Heart left ventricle (tissue), 16 donors: ENCODE measurements around the gene MAST3. TPM values are rescaled to one million over a fixed set of nuclear protein-coding genes. Genes with fewer than 3 reads are reported as not detected.

Experiments used
- ATAC-seq, 4 donors: fragments of 200-7000 bp; cut with Tn5 transposase; one replicate each; pipeline ENCODE4 v1.9.1; 2020 to 2022; ENCODE audit warnings: moderate library complexity in 4 of 4, mild to moderate bottlenecking in 3 of 4, moderate number of reproducible peaks in 1 of 4
- DNase-seq, 5 donors: peaks; one replicate each; pipeline ENCODE4 v3.0.0-alpha.2; 2020
- H3K27ac ChIP-seq, 12 donors: fragments of 200-600 bp; sonication (generic) in 4 of 12; one replicate each; pipeline versions ENCODE4 v1.5.0 to v1.8.0; 2016 to 2022; ENCODE audit warnings: mild to moderate bottlenecking in 2 of 12
- H3K27me3 ChIP-seq, 9 donors: fragments of 200-600 bp; sonication (generic) in 2 of 9; one replicate each; pipeline versions ENCODE4 v1.5.1 to v1.8.0; 2016 to 2022; ENCODE audit warnings: mild to moderate bottlenecking in 3 of 9
- H3K36me3 ChIP-seq, 9 donors: fragments of 200-600 bp; sonication (generic) in 2 of 9; one replicate each; pipeline versions ENCODE4 v1.5.0 to v1.8.0; 2018 to 2022; ENCODE audit warnings: mild to moderate bottlenecking in 2 of 9
- H3K4me1 ChIP-seq, 12 donors: fragments of 200-600 bp; sonication (generic) in 4 of 12; one replicate each; pipeline versions ENCODE4 v1.5.0 to v1.8.0; 2016 to 2022; ENCODE audit warnings: mild to moderate bottlenecking in 3 of 12
- H3K4me3 ChIP-seq, 12 donors: fragments of 200-600 bp; sonication (generic) in 4 of 12; one replicate each; pipeline versions ENCODE4 v1.5.0 to v1.8.0; 2017 to 2022; ENCODE audit warnings: mild to moderate bottlenecking in 9 of 12, moderate library complexity in 4 of 12
- H3K9me3 ChIP-seq, 12 donors: fragments of 200-600 bp; sonication (generic) in 4 of 12; one replicate each; pipeline versions ENCODE4 v1.5.0 to v1.8.0; 2016 to 2022; ENCODE audit warnings: mild to moderate bottlenecking in 1 of 12
- CTCF ChIP-seq, 12 donors: fragments of 200-600 bp; sonication (generic) in 4 of 12; IDR thresholded peaks; one replicate each; pipeline versions ENCODE4 v1.5.0 to v1.8.0; 2018 to 2022; ENCODE audit warnings: antibody characterized with exemption in 12 of 12, mild to moderate bottlenecking in 5 of 12
- POLR2A ChIP-seq, 2 donors: fragments of 450-650 bp; IDR thresholded peaks; one replicate each; pipeline ENCODE4 v1.6.1; 2017; ENCODE audit warnings: antibody characterized with exemption in 2 of 2, mild to moderate bottlenecking in 2 of 2, moderate library complexity in 2 of 2
- WGBS, 4 donors: extraction: QIAGEN DNeasy Blood & Tissue Kit in 2 of 4; methylation state at CpG; one replicate each; pipeline versions ENCODE4 v1.1.5 to v1.1.7; 2013 to 2018; 5-methylcytosine and 5-hydroxymethylcytosine counted together
- intact Hi-C, 10 donors: fragments of 100-400 bp; cut with DNase I; formaldehyde crosslinking; loops; one replicate each; pipeline versions ENCODE4 v1.11.1 to v1.14.2; 2022
- polyA plus RNA-seq, 2 donors: library from polyadenylated mRNA; stranded (reverse); fragments of 200-250 nt; gene quantifications; one replicate each; pipeline ENCODE4 v1.2.3, GENCODE V29; 2013
- total RNA-seq, 9 donors: library from RNA; depleted of rRNA in 2 of 9; stranded (reverse); fragments of >200 nt in 2 of 9; fragmentation: NEBNext Ultra II Directional in 3 of 9; extraction: Animal tissue kit (Norgen Biotek cat#: 25700) in 3 of 9; gene quantifications; one replicate each; pipeline versions ENCODE4 v1.1.0 to v1.2.4, GENCODE V29; 2016 to 2023
- donor health status: ischemic (EF 13 %, LVEDD 7.1; RV severe dilation, severe dysfunction).
- donor health status: healthy with polysubstance abuse.
- donor health status: DM: no; HTN: yes; CAD: no.
- donor health status: DM: no; HTN: no; CAD: no.
- donor health status: ischemic (EF 25% LVEDD 6.9; RV normal size, moderate dysfunction).
- donor health status: ischemic (EF 25% LVEDD 5.7; RV mildly dilated, moderate dysfunction).
- donor health status: healthy.
- donor health status: DM: yes; HTN: yes; CAD: no.
- donor health status: ischemic (EF 35%, LVEDD 5.7; RV mildly dilated, moderate dysfunction).
- donor health status: nonischemic (EF 11% LVEDD 7.7; RV severe dilation, severe dysfunction).
- donor health status: DM: yes; HTN: yes; CAD: no.
- donor health status: PGD.
- donor health status: ischemic (EF 29% LVEDD 5.4; RV normal size, mild dysfunction).
- donor health status: nonischemic (EF 23%, LVEDD 6.1; RV moderate dilation, normal function).

Gene MAST3
- total and polyA plus RNA-seq, 11 donors, result 1.5 to 9.8 (median 4.7) TPM

GRCh38 chr19:18172331-18173053 is 74.9 kb downstream of the MAST3 start:
- H3K4me3 ChIP-seq, result no peak overlapping the region
- DNase-seq (peak in 1 of 5 donors; percentile 19), ATAC-seq (no peak)
- no peaks in the 10 kb centered on the region for H3K27me3 ChIP-seq
- H3K27ac ChIP-seq, result peak overlapping the region in 9 of 12 donors; percentile 19 to 95 (median 52)
- intact Hi-C loops, result loop anchor here in 1 of 10 donors (5.0 kb wide), 1 partner anchor 60 kb away; no protein-coding TSS in a partner anchor
- WGBS, 4 donors, result 83 to 95% (median 89%) methylated on average over 7 of the region's 7 CpGs
- peaks cover 0 to 78% (median 20%) of the 10 kb centered on the region in 12 donors for H3K4me1 ChIP-seq
- no peak for TF ChIP-seq POLR2A (IDR thresholded peaks at IDR 0.05)
- TF ChIP-seq CTCF (IDR thresholded peaks at IDR 0.05), result no peak
- peaks cover 0 to 39% (median 21%) of the 10 kb centered on the region in 9 donors for H3K36me3 ChIP-seq
- H3K9me3 ChIP-seq, result no peaks in the 10 kb centered on the region

- 54 to 64% (median 59%) methylated on average over 16 to 18 of the region's 18 CpGs for WGBS, 4 donors
Measured at GRCh38 chr19:18173054-18173571, 75.5 kb downstream of the MAST3 start.

GRCh38 chr19:18173572-18174288 is 76.2 kb downstream of the MAST3 start, which contains the start of gene IFI30:
Gene IFI30 (plus strand): TSS chr19:18173813. CDS start chr19:18173842, 29 bp downstream.
- peak within 1 kb of the TSS; percentile 6 to 95 (median 56) for H3K27ac ChIP-seq
- intact Hi-C loops, result loop anchor here in 1 of 10 donors (5.0 kb wide), 1 partner anchor 61 kb away; no protein-coding TSS in a partner anchor
- DNase-seq, result peak; percentile 74 to 90 (median 80)
- ATAC-seq, result peak; percentile 49 to 82 (median 80)
- H3K36me3 ChIP-seq, result peaks cover 0 to 40% (median 9%) of the 10 kb centered on the region in 9 donors
- H3K4me3 ChIP-seq, result peak within 1 kb of the TSS; percentile 43 to 90 (median 64)
- no peaks in the 10 kb centered on the region for H3K27me3 ChIP-seq
- no peaks in the 10 kb centered on the region for H3K9me3 ChIP-seq
- peaks cover 0 to 76% (median 20%) of the 10 kb centered on the region in 12 donors for H3K4me1 ChIP-seq
- WGBS, 4 donors, result 1 to 2% (median 1%) methylated on average over 17 to 47 of the region's 47 CpGs
- peak in 1 of 2 donors; percentile 55 for TF ChIP-seq POLR2A (IDR thresholded peaks at IDR 0.05)
- no peak for TF ChIP-seq CTCF (IDR thresholded peaks at IDR 0.05)

More at GRCh38 chr19:18173054-18173571, 75.5 kb downstream of the MAST3 start:
- ATAC-seq, result peak in 3 of 4 donors; percentile 28 to 49 (median 41)
- H3K36me3 ChIP-seq, result peaks cover 0 to 40% (median 15%) of the 10 kb centered on the region in 9 donors
- DNase-seq, result peak; percentile 62 to 86 (median 76)
- no peak for TF ChIP-seq POLR2A (IDR thresholded peaks at IDR 0.05)
- no peak for TF ChIP-seq CTCF (IDR thresholded peaks at IDR 0.05)
- H3K9me3 ChIP-seq, result no peaks in the 10 kb centered on the region
- peak overlapping the region in 11 of 12 donors; percentile 51 to 90 (median 64) for H3K4me3 ChIP-seq
- no peaks in the 10 kb centered on the region for H3K27me3 ChIP-seq
- peak overlapping the region; percentile 6 to 95 (median 49) for H3K27ac ChIP-seq
- peaks cover 0 to 81% (median 20%) of the 10 kb centered on the region in 12 donors for H3K4me1 ChIP-seq
- intact Hi-C loops, result loop anchor here in 1 of 10 donors (5.0 kb wide), 1 partner anchor 61 kb away; no protein-coding TSS in a partner anchor
